Retinal pigment epithelial cell (primary cell): ENCODE data around the gene TENM4.

Experiments used
- DNase-seq: peaks from one replicate; pipeline ENCODE4 v3.0.0-alpha.2; 2010; ENCODE audit warnings: low read depth
- H3K4me3 ChIP-seq: 2 replicates; pipeline ENCODE4 v1.5.1; 2011; ENCODE audit warnings: mild to moderate bottlenecking, low read length, control low read depth, moderate library complexity
- CTCF ChIP-seq: conservative IDR thresholded peaks from 2 replicates; pipeline ENCODE4 v1.5.1; 2011; ENCODE audit warnings: low read depth, low read length, control low read depth, inconsistent platforms

Gene TENM4

GRCh38 chr11:79329561-79329960 is 111.3 kb downstream of the TENM4 start:
- no peak overlapping the region for H3K4me3 ChIP-seq
- TF ChIP-seq CTCF: no peak
- no peak for DNase-seq

- H3K4me3 ChIP-seq: no peak overlapping the region
- TF ChIP-seq CTCF: no peak
- DNase-seq: no peak
Observed at GRCh38 chr11:79328402-79328801, 112.4 kb downstream of the TENM4 start.

- no peak overlapping the region for H3K4me3 ChIP-seq
- no peak for DNase-seq
- TF ChIP-seq CTCF: no peak
Observed at GRCh38 chr11:79325851-79326250, 115.0 kb downstream of the TENM4 start.

GRCh38 chr11:79321263-79321662 is 119.6 kb downstream of the TENM4 start:
- no peak for TF ChIP-seq CTCF
- no peak overlapping the region for H3K4me3 ChIP-seq
- no peak for DNase-seq

GRCh38 chr11:79314906-79315689 is 125.7 kb downstream of the TENM4 start:
- no peak overlapping the region for H3K4me3 ChIP-seq
- TF ChIP-seq CTCF: no peak
- no peak for DNase-seq

GRCh38 chr11:79313530-79313913 is 127.3 kb downstream of the TENM4 start:
- TF ChIP-seq CTCF: no peak
- H3K4me3 ChIP-seq: no peak overlapping the region
- DNase-seq: no peak
